Right ventricle myocardium superior (tissue), 1 donor: Measurements from ENCODE around the gene PCK1. TPM values are rescaled to one million over a fixed set of nuclear protein-coding genes. Genes with fewer than 3 reads are reported as not detected.
A peak's percentile ranks its signal among the peaks of the same experiment; 100 is the strongest.
"Not testable (repeated sequence)": the region's sequence is repeated elsewhere in the genome, so short reads cannot be mapped to it uniquely, and the experiment has no call there.

Experiments
- ATAC-seq: fragments of 200-7000 bp; cut with Tn5 transposase; one replicate; pipeline ENCODE4 v1.9.1; 2020; ENCODE audit warnings: mild to moderate bottlenecking; ENCODE audit not compliant: poor library complexity
- DNase-seq: peaks from one replicate; pipeline ENCODE4 v3.0.0-alpha.2; 2020
- intact Hi-C: fragments of 100-400 bp; cut with DNase I; formaldehyde crosslinking; loops from one replicate; pipeline ENCODE4 v1.11.2; 2022
- long read RNA-seq: library from polyadenylated mRNA; unstranded; transcript quantifications from one replicate; pipeline ENCODE4 v2.0.0, GENCODE V29; 2021
- total RNA-seq: library from RNA; stranded (reverse); fragmentation: NEBNext Ultra II Directional; extraction: Animal tissue kit (Norgen Biotek cat#: 25700); gene quantifications from one replicate; pipeline ENCODE4 v1.2.1, GENCODE V29; 2021
- donor health status: DM: no; HTN: yes; CAD: no; lungs with severe emphysema.

Gene PCK1
- total RNA-seq = 2.3 TPM
- long read RNA-seq, full-length matches to known transcripts = 1 of 1 reads
- long read RNA-seq, partial matches to known transcripts = 0 of 1 reads
- long read RNA-seq, other reads (novel, unspliced or antisense) = 0 of 1 reads

DNA sequence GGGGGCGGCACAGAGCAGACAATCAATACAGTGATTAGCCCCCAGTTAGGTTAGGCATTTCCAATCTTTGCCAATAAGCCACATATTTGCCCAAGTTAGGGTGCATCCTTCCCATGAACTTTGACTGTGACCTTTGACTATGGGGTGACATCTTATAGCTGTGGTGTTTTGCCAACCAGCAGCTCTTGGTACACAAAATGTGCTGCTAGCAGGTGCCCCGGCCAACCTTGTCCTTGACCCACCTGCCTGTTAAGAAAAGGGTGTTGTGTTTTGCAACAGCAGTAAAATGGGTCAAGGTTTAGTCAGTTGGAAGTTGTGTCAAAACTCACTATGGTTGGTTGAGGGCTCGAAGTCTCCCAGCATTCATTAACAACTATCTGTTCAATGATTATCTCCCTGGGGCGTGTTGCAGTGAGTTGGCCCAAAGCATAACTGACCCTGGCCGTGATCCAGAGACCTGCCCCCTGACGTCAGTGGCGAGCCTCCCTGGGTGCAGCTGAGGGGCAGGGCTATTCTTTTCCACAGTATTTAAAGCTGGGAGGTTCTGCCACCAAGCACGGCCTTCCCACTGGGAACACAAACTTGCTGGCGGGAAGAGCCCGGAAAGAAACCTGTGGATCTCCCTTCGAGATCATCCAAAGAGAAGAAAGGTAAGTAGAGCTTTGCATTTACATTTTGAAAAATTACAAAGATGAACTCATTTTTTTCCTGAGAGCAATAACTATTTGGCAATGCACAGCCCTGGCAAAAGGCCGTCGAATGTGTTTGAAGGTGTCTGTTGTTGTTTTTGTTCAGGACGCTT is at the start of gene PCK1:
PCK1 (plus strand) TSS at position 557 of the 802 bp plus-strand sequence. CDS start 302 bp downstream, outside the sequence.
- ATAC-seq (peak; percentile 82), DNase-seq (peak; percentile 77)
- intact Hi-C loops = no loop called here

DNA sequence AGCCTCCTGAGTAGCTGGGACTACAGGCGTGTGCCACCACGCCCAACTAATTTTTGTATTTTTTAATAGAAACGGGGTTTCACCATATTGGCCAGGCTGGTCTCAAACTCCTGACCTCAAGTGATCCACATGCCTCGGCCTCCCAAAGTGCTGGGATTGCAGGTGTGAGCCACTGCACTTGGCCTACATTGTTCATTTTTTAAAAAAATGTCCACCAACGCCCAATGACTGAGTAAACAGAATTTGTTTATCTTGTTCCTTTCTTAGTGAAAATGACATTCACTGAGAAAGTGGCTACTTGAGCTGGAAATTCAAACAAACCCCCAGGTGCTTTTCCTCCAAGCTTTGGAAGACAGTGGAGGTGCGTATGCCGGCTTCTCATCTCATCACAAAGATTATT is 49.2 kb upstream of the PCK1 start:
- ATAC-seq, DNase-seq: not testable (repeated sequence)
- intact Hi-C loops = loop anchor here (5.0 kb wide), 1 partner anchor 701 kb away; no protein-coding TSS in a partner anchor

DNA sequence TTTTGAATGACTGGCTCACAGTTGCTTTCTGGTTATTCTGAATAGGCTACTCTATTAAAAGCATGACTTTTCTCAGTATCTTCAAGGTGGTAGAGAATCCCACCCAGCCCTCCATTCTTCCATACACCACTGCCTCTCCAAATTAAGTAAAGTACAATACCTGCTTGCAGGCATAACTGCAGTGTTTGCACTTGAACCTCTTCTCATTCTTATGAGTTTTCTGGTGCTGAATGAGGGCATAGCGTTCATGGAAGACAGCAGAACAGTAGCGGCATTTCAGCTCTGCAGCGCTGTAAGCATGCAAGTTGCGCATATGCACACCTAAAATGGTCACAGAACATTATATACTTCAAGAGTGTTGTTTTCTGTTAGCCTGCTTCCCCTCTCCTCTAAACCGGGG is 48.5 kb upstream of the PCK1 start:
- DNase-seq (no peak), ATAC-seq (no peak)
- intact Hi-C loops = loop anchor here (5.0 kb wide), 1 partner anchor 700 kb away; no protein-coding TSS in a partner anchor

DNA sequence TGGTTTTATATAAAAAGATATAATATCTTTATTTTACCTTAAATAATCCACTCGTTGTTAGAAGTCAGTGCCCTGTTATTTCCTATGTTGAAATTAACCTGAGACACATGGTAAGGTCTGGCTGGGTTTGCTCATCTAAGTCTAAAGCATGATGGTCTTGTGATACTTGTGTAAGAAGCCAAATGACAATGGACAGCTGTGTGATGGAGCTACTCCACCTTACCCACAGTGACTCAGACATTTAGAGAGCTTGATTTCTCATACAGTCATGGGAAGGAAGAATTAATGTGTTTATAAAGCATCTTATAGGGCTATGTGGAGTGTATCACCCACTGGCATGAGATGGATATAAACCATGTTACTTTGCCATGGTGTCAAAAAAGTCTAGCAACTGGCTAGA is 47.7 kb upstream of the PCK1 start:
- no peak for DNase-seq
- intact Hi-C loops = loop anchor here (5.0 kb wide), 1 partner anchor 699 kb away; no protein-coding TSS in a partner anchor
- ATAC-seq = no peak

DNA sequence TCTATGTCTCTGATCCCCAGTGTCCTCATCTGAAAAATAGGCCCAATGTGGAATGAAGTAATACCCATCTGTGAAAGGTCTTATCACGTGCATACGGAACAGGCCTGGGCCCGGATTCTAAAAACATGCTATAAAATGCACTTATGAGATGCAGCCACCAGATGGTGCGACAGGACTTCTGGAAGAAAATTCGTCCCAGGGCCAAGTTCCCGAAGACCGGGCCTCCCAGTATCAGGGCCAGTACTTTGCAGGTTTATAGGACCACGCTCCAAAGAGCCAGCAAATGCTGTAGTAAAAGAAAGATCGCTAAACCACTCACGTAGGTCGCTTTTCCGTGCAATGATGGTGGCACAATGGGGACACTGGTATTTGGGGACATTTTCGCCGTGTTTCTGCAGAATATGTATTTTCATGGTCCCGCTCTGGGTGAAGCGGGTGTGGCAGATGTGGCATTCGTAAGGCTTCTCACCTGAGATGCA is 46.6 kb upstream of the PCK1 start:
- ATAC-seq (peak; percentile 93), DNase-seq (peak; percentile 67)
- intact Hi-C loops = loop anchor here (2.0 to 5.0 kb wide), 2 partner anchors 80 to 698 kb away; no protein-coding TSS in a partner anchor

DNA sequence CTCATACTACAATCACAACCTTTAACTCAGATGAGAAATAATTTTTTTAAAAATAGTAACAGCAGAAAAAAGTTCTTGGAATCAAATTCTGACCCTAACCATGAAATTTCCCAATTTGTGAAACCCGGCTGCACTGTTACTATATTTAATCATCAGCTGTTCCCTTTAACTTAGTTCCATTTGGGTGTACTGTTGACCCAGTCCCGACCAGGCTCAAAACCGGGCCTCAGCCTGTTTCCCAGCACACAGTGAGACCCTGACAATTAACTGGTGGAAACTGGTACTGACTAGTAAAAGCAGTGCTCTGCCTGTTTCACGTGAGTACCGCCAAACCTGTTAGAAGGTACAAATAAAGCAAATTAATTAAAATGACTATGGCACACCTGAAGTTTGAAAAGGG is 43.0 kb upstream of the PCK1 start:
- intact Hi-C loops = no loop called here
- no peak for ATAC-seq
- no peak for DNase-seq

DNA sequence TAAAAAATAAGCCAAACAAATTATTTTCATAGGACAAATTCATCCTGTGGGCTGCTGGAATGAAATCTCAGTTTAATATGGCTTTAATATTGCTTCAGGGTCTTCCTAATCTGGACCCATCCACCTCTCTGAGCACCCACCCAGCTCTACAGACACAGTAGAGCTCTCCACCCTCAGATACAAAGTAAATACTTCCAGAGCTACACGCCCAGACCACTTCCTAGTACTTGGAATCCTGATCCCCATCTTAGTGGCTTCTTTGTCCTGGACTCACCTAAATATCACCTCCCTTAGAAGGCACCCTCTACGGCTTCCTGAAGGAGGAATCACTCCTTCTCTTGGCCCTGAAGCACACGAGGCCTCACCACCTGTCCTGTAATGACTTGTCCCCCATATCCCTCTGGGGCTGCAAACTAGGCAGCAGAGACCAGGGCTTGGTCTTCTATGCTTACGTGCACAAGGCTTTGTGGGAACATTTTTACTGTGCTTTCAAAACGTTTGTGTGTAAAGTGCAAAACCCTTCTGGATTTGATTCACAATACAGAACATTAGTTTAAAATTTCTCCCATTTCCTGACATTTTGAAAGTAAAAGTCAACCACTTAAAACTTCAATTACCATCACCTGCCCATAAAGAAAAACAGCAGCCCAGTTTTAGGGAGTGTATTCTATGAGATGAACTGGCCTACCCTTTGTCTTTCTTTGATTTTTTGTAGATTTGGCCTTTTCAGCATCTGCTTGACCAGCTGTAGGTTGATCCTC is 38.4 kb upstream of the PCK1 start:
- intact Hi-C loops = no loop called here
- no peak for DNase-seq
- ATAC-seq = no peak

DNA sequence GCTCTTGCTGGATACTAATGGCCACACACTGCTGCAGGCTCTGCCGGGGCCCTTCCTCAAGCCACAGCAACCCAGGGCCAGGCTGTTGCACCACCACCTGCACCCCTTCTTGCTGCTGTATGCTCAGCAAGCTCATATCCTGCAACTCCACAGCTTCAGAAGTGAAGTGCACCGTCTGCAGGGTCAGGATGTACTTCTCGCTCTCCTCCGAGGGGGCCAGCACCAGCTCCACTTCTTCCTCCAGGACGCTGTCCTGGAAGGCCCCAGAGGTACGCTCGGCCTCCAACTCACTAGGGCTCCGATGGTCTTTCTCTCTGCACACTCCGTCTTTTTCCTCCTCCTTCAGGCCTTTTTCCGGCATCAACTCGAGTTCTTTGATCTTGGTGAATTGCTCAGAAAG is 37.1 kb upstream of the PCK1 start:
- DNase-seq (no peak), ATAC-seq (no peak)

DNA sequence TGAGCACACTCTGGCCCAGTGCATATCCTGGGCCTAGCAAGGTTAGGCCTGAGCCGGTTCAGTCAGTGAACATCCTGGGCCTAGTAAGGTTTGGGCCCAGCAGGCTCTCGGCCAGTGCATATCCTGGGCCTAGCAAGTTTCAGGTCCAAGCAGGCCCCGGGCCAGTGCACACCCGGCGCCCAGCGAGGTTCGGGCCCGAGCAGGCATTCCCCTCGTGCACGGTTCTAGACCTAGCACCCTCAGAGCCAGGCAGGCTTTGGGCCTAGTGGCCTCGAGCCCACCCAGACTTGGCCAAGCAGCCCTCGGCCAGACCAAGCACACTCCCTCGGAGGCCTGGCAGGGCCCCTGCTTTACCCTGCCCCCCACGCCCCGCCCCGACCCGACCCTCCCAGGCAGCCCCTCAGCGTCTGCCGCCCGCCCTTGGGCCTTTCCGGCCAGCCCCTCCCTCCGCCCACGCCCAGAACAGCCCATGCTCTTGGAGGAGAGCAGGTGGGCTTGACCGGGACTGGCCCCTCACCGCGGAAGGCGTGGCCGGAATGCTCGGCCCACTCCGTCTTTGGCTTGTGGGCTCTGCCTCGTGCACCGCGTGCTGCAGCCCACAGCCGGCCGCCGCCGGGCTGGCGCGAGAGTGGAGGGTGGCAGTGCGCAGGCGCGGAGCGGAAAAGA is 36.3 kb upstream of the PCK1 start, which contains the start of gene CTCFL:
CTCFL (minus strand) TSS at position 630 of the 666 bp plus-strand sequence. CDS start 935 bp downstream, outside the sequence.
- intact Hi-C loops = no loop called here
- ATAC-seq (no peak), DNase-seq (no peak)

More for the DNA sequence above, 37.1 kb upstream of the PCK1 start:
- intact Hi-C loops = no loop called here

DNA sequence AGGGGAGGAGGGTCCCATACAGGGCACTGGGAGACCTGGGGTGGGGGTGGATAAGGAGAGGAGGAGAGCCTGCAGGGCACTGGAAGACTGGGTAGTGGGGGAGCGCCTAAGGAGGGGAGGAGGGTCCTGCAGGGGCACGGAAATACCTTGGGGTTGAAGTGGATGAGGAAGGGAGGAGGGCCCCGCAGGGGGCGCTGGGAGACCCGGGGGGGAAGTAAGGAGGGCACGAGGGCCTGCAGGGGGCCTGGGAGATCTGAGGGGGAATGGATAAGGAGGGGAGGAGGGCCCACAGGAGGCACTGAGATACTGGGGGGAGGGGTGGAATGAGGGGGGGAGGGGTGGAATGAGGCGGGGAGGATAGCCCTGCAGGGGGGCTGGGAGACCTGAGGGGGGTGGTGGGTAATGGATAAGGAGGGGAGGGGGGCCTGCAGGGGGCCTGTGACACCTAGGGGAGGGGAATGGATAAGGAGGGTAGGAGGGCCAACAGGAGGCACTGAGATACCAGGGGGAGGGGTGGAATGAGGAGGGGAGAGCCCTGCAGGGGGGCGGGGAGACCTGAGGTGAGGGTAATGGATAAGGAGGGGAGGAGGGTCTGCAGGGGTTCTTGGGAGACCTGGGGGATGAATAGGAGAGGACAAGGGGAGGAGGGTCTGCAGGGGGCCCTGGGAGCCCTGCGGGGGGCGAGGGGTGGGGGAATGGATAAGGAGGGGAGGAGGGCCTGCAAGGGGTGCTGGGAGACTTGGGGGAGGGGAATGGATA is 35.4 kb upstream of the PCK1 start:
- no peak for ATAC-seq
- no peak for DNase-seq
- intact Hi-C loops = no loop called here

DNA sequence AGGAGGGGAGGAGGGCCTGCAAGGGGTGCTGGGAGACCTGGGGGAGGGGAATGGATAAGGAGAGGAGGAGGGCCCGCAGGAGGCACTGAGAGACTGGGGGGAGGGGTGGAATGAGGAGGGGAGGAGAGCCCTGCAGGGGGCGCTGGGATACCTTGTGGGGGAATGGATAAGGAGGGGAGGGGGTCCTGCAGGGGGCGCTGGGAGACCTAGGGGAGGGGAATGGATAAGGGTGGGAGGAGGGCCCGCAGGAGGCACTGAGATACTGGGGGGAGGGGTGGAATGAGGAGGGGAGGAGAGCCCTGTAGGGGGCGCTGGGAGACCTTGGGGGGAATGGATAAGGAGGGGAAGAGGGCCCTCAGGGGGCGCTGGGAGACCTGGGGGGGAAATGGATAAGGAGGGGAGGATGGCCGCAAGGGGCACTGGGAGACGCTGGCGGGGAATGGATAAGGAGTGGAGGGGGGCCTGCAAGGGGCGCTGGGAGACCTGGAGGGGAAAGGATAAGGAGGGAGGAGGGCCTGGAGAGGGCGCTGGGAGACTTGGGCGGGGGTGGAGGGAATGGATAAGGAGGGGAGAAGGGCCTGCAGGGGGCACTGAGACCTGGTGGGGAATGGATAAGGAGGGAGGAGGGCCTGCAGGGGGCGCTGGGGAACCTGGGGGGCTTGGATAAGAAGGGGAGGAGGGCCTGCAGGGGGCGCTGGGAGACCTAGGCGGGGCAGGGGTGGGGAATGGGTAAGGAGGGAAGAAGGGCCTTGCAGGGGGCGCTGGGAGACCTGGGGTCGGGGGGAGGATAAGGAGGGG is 34.6 kb upstream of the PCK1 start:
- intact Hi-C loops = no loop called here
- DNase-seq (no peak), ATAC-seq (no peak)

DNA sequence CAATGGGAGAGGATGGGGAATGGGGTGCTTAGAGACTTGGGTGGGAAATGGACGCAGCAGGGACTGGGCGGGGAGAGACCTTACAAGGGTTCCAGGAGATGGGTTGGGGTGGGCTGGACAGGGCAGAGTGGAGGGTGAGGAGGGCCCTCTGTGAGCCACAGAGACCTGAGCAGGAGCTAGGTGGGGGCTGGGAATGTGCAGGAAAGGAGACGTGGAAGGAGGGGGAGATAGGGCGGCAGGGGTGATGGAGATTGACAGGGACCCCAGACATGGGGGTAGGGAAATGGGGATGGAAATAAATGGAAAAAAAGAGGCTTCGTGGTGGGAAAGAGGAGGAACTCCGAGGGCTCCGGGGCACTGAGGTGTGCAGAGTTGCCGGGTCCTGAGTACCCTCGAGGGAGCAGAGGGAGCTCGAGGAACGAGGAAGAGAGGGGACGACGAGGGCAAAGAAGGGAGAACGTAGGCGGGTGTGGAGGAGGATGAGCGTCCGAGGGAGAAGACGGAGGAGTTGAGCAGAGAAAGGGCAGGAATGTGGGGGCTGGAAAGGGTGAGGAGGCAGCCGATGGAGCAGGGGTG is 33.9 kb upstream of the PCK1 start:
- intact Hi-C loops = no loop called here
- ATAC-seq (no peak), DNase-seq (no peak)

DNA sequence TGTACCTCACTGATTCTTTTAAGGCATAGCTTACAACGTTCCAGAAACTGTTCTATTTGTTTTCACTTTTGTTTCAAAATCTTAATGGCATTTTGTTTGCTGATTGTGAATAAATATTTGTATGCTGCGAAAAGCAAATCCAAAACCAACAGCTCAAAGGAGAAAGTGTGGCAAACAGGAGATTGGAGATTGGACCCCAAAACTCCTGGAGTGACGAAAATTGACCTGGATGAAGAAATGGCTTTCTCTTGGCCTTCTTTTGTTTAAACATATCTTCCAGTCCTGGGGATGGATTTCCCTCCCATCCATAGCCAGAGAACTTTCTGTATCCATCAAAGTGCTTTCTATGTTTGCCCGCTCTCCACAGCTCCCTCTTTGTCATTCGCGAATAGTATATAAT is 33.2 kb upstream of the PCK1 start:
- no peak for DNase-seq
- intact Hi-C loops = no loop called here
- no peak for ATAC-seq

DNA sequence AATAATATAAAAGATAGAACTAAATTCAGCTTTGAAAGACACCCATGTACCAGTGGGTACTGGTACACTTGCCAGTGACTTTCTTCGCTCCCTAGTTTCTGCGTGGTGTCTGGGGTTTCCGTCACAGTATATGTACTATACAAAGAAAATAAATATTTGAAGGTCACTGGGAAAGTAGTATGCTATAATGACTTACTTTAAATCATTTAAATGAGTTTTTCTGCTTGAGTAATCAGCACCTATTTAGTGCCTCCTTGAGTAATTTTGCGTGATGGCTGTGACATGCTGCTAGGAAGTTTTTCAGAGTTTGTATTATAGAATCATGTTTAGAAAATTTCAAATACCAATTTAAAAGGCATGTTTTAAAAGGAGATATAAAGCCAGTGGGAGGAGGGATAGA is 32.8 kb upstream of the PCK1 start:
- intact Hi-C loops = no loop called here
- ATAC-seq (no peak), DNase-seq (no peak)

DNA sequence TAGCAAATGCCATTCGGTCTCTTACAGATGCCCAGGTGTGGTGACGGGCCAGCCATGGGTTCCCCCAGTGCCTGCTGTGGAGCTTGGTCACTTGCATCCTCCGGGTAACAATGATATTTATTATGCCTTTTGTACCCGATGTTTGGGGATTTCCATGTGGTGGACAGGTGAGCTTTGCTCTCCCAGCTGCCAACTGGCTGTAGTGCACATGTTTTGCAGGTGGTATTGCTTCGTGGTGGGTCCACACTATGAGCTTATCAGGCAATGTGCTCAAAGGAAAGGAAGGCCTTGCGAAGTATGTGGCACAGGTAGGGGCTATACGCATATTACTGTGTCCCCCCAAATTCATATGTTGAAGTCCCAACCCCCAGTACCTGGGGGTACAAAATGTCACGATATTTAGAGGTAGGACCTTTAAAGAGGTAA is 31.7 kb upstream of the PCK1 start:
- intact Hi-C loops = no loop called here
- DNase-seq = no peak
- no peak for ATAC-seq

DNA sequence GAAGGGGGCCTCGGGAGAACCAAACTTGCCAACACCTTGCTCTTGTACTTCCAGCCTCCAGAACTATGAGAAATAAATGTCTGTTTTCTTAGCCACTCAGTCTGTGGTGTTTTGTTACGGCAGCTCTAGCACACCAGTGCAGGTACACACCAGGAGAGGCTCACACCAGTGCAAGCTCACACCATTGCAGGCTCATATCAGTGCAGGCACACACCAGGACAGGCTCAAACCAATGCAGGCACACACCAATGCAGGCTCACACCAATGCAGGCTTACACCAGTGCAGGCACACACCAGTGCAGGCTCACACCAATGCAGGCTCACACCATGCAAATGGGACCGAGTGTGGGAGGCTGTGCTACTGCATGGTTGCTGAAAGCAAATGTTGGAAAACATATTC is 31.1 kb upstream of the PCK1 start:
- intact Hi-C loops = no loop called here
- ATAC-seq (no peak), DNase-seq (no peak)
